Measurements from ENCODE around the gene C5orf58.
"Not testable (repeated sequence)": the region's sequence is repeated elsewhere in the genome, so short reads cannot be mapped to it uniquely, and the experiment has no call there.

C5orf58 gene

GRCh38 chr5:170233358-170233892 is 640 bp downstream of the C5orf58 start:
- Histone ChIP-seq H3K36me3 (ENCODE audit: control insufficient read depth, insufficient read depth, low read length) (no peaks in the 10 kb centered on the region), H3K27me3 (replicated peaks; ENCODE audit: control insufficient read depth, insufficient read depth, low read length) (no peaks in the 10 kb centered on the region), H3K4me3 (replicated peaks; ENCODE audit: low read depth, low read length) (no peak overlapping the region)
- no peak for DNase-seq (ENCODE audit: extremely low read depth, insufficient read length)
- no peak for TF ChIP-seq CTCF (IDR thresholded peaks at IDR 0.05; ENCODE audit: insufficient read depth, low read length, poor library complexity, severe bottlenecking)

- no peaks in the 10 kb centered on the region for H3K27me3 ChIP-seq (replicated peaks; ENCODE audit: control insufficient read depth, insufficient read depth, low read length)
- DNase-seq (ENCODE audit: extremely low read depth, insufficient read length), result no peak
- TF ChIP-seq CTCF (IDR thresholded peaks at IDR 0.05; ENCODE audit: insufficient read depth, low read length, poor library complexity, severe bottlenecking), result no peak
- H3K4me3 ChIP-seq (replicated peaks; ENCODE audit: low read depth, low read length), result no peak overlapping the region
- no peaks in the 10 kb centered on the region for H3K36me3 ChIP-seq (ENCODE audit: control insufficient read depth, insufficient read depth, low read length)
These were observed 3.4 kb downstream of the C5orf58 start for GRCh38 chr5:170235876-170236864.

- H3K36me3 ChIP-seq (ENCODE audit: control insufficient read depth, insufficient read depth, low read length), result no peaks in the 10 kb centered on the region
- DNase-seq (ENCODE audit: extremely low read depth, insufficient read length), result no peak
- no peak for TF ChIP-seq CTCF (IDR thresholded peaks at IDR 0.05; ENCODE audit: insufficient read depth, low read length, poor library complexity, severe bottlenecking)
These were observed 5.8 kb downstream of the C5orf58 start for GRCh38 chr5:170238456-170239196.

GRCh38 chr5:170245436-170245835 is 12.7 kb downstream of the C5orf58 start:
- H3K36me3 ChIP-seq (ENCODE audit: control insufficient read depth, insufficient read depth, low read length); H3K27me3 ChIP-seq (replicated peaks; ENCODE audit: control insufficient read depth, insufficient read depth, low read length); DNase-seq (ENCODE audit: extremely low read depth, insufficient read length); H3K4me3 ChIP-seq (replicated peaks; ENCODE audit: low read depth, low read length): not testable (repeated sequence)

More at GRCh38 chr5:170238456-170239196, 5.8 kb downstream of the C5orf58 start:
- Histone ChIP-seq H3K27me3 (replicated peaks; ENCODE audit: control insufficient read depth, insufficient read depth, low read length) (no peaks in the 10 kb centered on the region), H3K4me3 (replicated peaks; ENCODE audit: low read depth, low read length) (no peak overlapping the region)

- no peaks in the 10 kb centered on the region for H3K27me3 ChIP-seq (replicated peaks; ENCODE audit: control insufficient read depth, insufficient read depth, low read length)
- no peak for DNase-seq (ENCODE audit: extremely low read depth, insufficient read length)
- no peak overlapping the region for H3K4me3 ChIP-seq (replicated peaks; ENCODE audit: low read depth, low read length)
- H3K36me3 ChIP-seq (ENCODE audit: control insufficient read depth, insufficient read depth, low read length), result peaks cover 7% of the 10 kb centered on the region
- no peak for TF ChIP-seq CTCF (IDR thresholded peaks at IDR 0.05; ENCODE audit: insufficient read depth, low read length, poor library complexity, severe bottlenecking)
These were observed 13.5 kb downstream of the C5orf58 start for GRCh38 chr5:170246126-170246870.
